ENCODE data around the gene RPTN.

DNA sequence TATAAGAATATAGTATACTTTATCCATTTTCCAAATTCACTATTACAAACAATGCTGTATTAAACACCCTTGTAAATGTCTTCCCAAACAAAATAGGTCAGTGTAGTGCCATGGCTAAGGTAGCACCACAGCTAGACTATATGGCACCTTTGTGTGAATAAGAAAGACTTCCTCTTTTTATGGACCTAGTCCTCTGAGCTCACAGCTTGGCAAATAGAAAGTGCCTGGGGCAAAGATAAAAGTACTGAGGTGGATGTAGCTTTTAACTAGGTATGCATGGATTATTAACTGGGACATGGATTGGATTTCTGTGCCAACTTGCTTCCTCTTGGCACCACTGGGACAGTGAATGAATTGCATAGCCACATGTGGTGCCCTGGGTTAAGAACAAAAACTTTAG is 40.0 kb upstream of the RPTN start:
- no peak for TF ChIP-seq POLR2AphosphoS5 (IDR thresholded peaks at IDR 0.05)
- no peak for TF ChIP-seq CTCF (IDR thresholded peaks at IDR 0.05)

Measured in upper lobe of left lung (tissue), 4 donors.